A549 (cell line): ENCODE measurements around the gene CACNA1G.

Experiments
- BCL3 ChIP-seq: fragments of >200 bp; sonication (Bioruptor Twin); formaldehyde crosslinking; IDR thresholded peaks from 3 replicates; pipeline ENCODE4 v1.6.1; 2016
- CHD2 ChIP-seq: fragments of 150-350 bp; IDR thresholded peaks from 2 replicates; pipeline ENCODE4 v1.6.1; 2014; ENCODE audit warnings: low read length; ENCODE audit not compliant: partially characterized antibody
- CHD4 ChIP-seq: fragments of 200-600 bp; sonication (generic); IDR thresholded peaks from 2 replicates; pipeline ENCODE4 v1.6.1; 2016; ENCODE audit warnings: antibody characterized with exemption, mild to moderate bottlenecking, borderline replicate concordance
- CTCF ChIP-seq: fragments of >200 bp; sonication (Bioruptor Twin); formaldehyde crosslinking; IDR thresholded peaks from 3 replicates; pipeline ENCODE4 v1.5.1; 2016
- EP300 ChIP-seq, 2 experiments: fragments of >200 bp; sonication (Bioruptor Twin); formaldehyde crosslinking; IDR thresholded peaks; 2 replicates in 1 of 2; 3 replicates in 1 of 2; pipeline ENCODE4 v1.6.1; 2016 to 2017
- JUN ChIP-seq, 2 experiments: fragments of >200 bp; sonication (Bioruptor Twin); formaldehyde crosslinking; IDR thresholded peaks; 2 replicates in 1 of 2; 3 replicates in 1 of 2; pipeline ENCODE4 v1.6.1; 2016 to 2017
- POLR2AphosphoS2 ChIP-seq: conservative IDR thresholded peaks from 2 replicates; pipeline ENCODE4 v1.6.1; 2012; ENCODE audit warnings: low read length, improper control_type of control experiment, inconsistent platforms
- RAD21 ChIP-seq, 2 experiments: fragments of >200 bp in 1 of 2; sonication (Bioruptor Twin) in 1 of 2; formaldehyde crosslinking in 1 of 2; IDR thresholded peaks in 1 of 2; conservative IDR thresholded peaks in 1 of 2; 2 replicates in 1 of 2; 3 replicates in 1 of 2; pipeline ENCODE4 v1.6.1; 2012 to 2018; ENCODE audit warnings: inconsistent platforms in 1 of 2
- REST ChIP-seq: fragments of 200-600 bp; sonication (generic); IDR thresholded peaks from 2 replicates; pipeline ENCODE4 v1.6.1; 2016; ENCODE audit warnings: antibody characterized with exemption, mild to moderate bottlenecking, moderate library complexity
- ZC3H11A ChIP-seq: fragments of 450-650 bp; IDR thresholded peaks from 2 replicates; pipeline ENCODE4 v1.6.1; 2014; ENCODE audit warnings: antibody characterized with exemption, mild to moderate bottlenecking

GRCh38 chr17:50589095-50589705, 28.7 kb downstream of the CACNA1G start:
- TF ChIP-seq CHD4 (no peak), REST (no peak), CTCF (no peak), JUN (IDR thresholded peaks at IDR 0.05) (no peak), CHD2 (no peak), BCL3 (no peak), ZC3H11A (no peak), RAD21 (conservative IDR thresholded peaks at IDR 0.05 in 1 of 2, IDR thresholded peaks at IDR 0.05 in 1 of 2) (no peak), POLR2AphosphoS2 (no peak), EP300 (IDR thresholded peaks at IDR 0.05) (no peak)
